OCI-LY7 (cell line): ENCODE data around the gene MATK. TPM values are rescaled to one million over a fixed set of nuclear protein-coding genes. Genes with fewer than 3 reads are reported as not detected.
"Not testable (repeated sequence)": the region's sequence is repeated elsewhere in the genome, so short reads cannot be mapped to it uniquely, and the experiment has no call there.

Experiments used
- BruUV-seq: library from RNA; stranded (reverse); fragments of 400-500 nt; replicated peaks from 2 replicates; lab custom pipeline; 2021; lab: Mats Ljungman, UMichigan
- CTCF ChIA-PET: fragments of 300-600 bp; sonication (Branson Sonifier 250); formaldehyde crosslinking; loops from one replicate; lab custom pipeline; 2022; ENCODE audit warnings: antibody characterized with exemption; ENCODE audit not compliant: unreplicated experiment; lab: Charles Lee
- POLR2A ChIA-PET: fragments of 300-600 bp; sonication (Branson Sonifier 250); formaldehyde crosslinking; loops from one replicate; lab custom pipeline; 2022; ENCODE audit warnings: antibody characterized with exemption; lab: Charles Lee
- DNase-seq: peaks from one replicate; pipeline ENCODE4 v3.0.0-alpha.2; 2015; ENCODE audit warnings: low spot score
- H2AFZ ChIP-seq: fragments of 200-600 bp; sonication (generic), shearing (Covaris generic); 2 replicates; pipeline ENCODE4 v1.6.1; 2014; ENCODE audit warnings: mild to moderate bottlenecking, antibody characterized with exemption, low read length, moderate library complexity
- H3K27ac ChIP-seq: fragments of 200-600 bp; sonication (generic); 2 replicates; pipeline ENCODE4 v1.5.1; 2014; ENCODE audit warnings: mixed run types, low read depth, mild to moderate bottlenecking, moderate library complexity, low read length, inconsistent platforms; ENCODE audit not compliant: poor library complexity, severe bottlenecking
- H3K36me3 ChIP-seq: fragments of 200-600 bp; sonication (generic); 2 replicates; pipeline ENCODE4 v1.6.1; 2014; ENCODE audit warnings: mild to moderate bottlenecking, antibody characterized with exemption, low read length, moderate library complexity, mixed read lengths; ENCODE audit not compliant: insufficient read depth
- H3K4me1 ChIP-seq: fragments of 200-600 bp; sonication (generic); 2 replicates; pipeline ENCODE4 v1.5.1; 2014; ENCODE audit warnings: mild to moderate bottlenecking, low read length; ENCODE audit not compliant: insufficient read depth, poor library complexity, severe bottlenecking
- H3K4me2 ChIP-seq: fragments of 200-600 bp; sonication (generic); 2 replicates; pipeline ENCODE4 v1.6.1; 2014; ENCODE audit warnings: mild to moderate bottlenecking, low read length
- H3K4me3 ChIP-seq: fragments of 200-600 bp; sonication (generic); 2 replicates; pipeline ENCODE4 v1.5.1; 2014; ENCODE audit warnings: mild to moderate bottlenecking, low read depth, low read length; ENCODE audit not compliant: poor library complexity, severe bottlenecking
- H3K79me2 ChIP-seq: fragments of 200-600 bp; sonication (generic); 2 replicates; pipeline ENCODE4 v1.6.1; 2016; ENCODE audit warnings: low read depth, mild to moderate bottlenecking, low read length, moderate library complexity, mixed read lengths; ENCODE audit not compliant: insufficient read depth
- H3K9me2 ChIP-seq: fragments of 200-600 bp; sonication (generic); 2 replicates; pipeline ENCODE4 v1.6.1; 2016; ENCODE audit warnings: mild to moderate bottlenecking, low read length, mixed read lengths; ENCODE audit not compliant: insufficient read depth
- H3K9me3 ChIP-seq: fragments of 200-600 bp; sonication (generic); 2 replicates; pipeline ENCODE4 v1.6.1; 2014; ENCODE audit warnings: mild to moderate bottlenecking, mixed run types, low read length, mixed read lengths
- H4K20me1 ChIP-seq: fragments of 200-600 bp; sonication (generic); 2 replicates; pipeline ENCODE4 v1.6.1; 2014; ENCODE audit warnings: mild to moderate bottlenecking, antibody characterized with exemption, low read length, moderate library complexity, mixed read lengths; ENCODE audit not compliant: insufficient read depth
- EZH2phosphoT487 ChIP-seq: fragments of 200-600 bp; sonication (generic); IDR thresholded peaks from 2 replicates; pipeline ENCODE4 v1.6.1; 2018; ENCODE audit warnings: low read depth, borderline replicate concordance, mild to moderate bottlenecking, mixed run types, antibody characterized with exemption, low read length, moderate library complexity, mixed read lengths
- intact Hi-C: fragments of 100-400 bp; cut with micrococcal nuclease; formaldehyde crosslinking; loops from one replicate; pipeline ENCODE4 v1.10.0; 2022; ENCODE audit not compliant: unreplicated experiment
- total RNA-seq, 2 experiments: library from RNA; depleted of rRNA in 1 of 2; stranded (reverse); fragments of >200 nt in 1 of 2; shearing (Covaris generic) in 1 of 2; gene quantifications; 2 replicates each; pipeline ENCODE4 v1.2.3, GENCODE V29; 2014 to 2022
- TF ChIP-seq, protein P1 (sequence below): fragments of 200-600 bp; sonication (generic); conservative IDR thresholded peaks from 2 replicates; pipeline ENCODE4 v1.5.1; 2014; ENCODE audit warnings: mild to moderate bottlenecking, antibody characterized with exemption, low read length, moderate library complexity, mixed read lengths

The MATK gene
- total RNA-seq, 2 experiments from 2014 or later, result not detected

DNA sequence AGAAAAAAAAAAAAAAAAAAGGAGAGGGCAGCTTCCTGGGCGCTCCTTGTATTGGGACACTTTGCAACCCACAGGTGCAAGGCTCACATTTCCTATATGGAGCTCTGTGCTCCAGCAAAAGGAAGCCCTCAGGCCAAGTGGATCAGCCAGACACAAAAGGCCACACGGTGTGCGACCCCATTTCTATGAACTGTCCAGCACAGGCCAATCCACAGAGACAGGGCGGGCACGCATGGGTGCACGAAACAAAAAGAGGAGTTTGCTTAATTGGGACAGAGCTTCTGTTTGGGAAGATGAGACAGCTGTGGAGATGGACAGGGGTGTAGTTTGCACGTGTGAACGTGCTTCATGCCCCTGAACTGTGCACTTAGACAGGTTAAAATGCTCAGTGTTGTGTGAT, 31.6 kb upstream of the MATK start:
- TF ChIP-seq, protein P1, sequence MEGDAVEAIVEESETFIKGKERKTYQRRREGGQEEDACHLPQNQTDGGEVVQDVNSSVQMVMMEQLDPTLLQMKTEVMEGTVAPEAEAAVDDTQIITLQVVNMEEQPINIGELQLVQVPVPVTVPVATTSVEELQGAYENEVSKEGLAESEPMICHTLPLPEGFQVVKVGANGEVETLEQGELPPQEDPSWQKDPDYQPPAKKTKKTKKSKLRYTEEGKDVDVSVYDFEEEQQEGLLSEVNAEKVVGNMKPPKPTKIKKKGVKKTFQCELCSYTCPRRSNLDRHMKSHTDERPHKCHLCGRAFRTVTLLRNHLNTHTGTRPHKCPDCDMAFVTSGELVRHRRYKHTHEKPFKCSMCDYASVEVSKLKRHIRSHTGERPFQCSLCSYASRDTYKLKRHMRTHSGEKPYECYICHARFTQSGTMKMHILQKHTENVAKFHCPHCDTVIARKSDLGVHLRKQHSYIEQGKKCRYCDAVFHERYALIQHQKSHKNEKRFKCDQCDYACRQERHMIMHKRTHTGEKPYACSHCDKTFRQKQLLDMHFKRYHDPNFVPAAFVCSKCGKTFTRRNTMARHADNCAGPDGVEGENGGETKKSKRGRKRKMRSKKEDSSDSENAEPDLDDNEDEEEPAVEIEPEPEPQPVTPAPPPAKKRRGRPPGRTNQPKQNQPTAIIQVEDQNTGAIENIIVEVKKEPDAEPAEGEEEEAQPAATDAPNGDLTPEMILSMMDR, result no peak
- TF ChIP-seq EZH2phosphoT487, result no peak
- POLR2A ChIA-PET, result interaction anchor here (0.6 kb wide), 1 partner anchor 261 kb away, joined by 3 read pairs; no protein-coding TSS in a partner anchor
- intact Hi-C loops, result no loop called here
- Histone ChIP-seq H3K9me3 (no peaks in the 10 kb centered on the region), H3K36me3 (no peaks in the 10 kb centered on the region), H3K4me1 (peaks cover 3% of the 10 kb centered on the region), H3K27ac (no peak overlapping the region), H2AFZ (no peak overlapping the region), H3K9me2 (no peaks in the 10 kb centered on the region), H4K20me1 (no peaks in the 10 kb centered on the region), H3K79me2 (no peaks in the 10 kb centered on the region), H3K4me2 (no peak overlapping the region), H3K4me3 (no peak overlapping the region)
- no TSS peak for BruUV-seq
- CTCF ChIA-PET, result no interaction called here
- no peak for DNase-seq

DNA sequence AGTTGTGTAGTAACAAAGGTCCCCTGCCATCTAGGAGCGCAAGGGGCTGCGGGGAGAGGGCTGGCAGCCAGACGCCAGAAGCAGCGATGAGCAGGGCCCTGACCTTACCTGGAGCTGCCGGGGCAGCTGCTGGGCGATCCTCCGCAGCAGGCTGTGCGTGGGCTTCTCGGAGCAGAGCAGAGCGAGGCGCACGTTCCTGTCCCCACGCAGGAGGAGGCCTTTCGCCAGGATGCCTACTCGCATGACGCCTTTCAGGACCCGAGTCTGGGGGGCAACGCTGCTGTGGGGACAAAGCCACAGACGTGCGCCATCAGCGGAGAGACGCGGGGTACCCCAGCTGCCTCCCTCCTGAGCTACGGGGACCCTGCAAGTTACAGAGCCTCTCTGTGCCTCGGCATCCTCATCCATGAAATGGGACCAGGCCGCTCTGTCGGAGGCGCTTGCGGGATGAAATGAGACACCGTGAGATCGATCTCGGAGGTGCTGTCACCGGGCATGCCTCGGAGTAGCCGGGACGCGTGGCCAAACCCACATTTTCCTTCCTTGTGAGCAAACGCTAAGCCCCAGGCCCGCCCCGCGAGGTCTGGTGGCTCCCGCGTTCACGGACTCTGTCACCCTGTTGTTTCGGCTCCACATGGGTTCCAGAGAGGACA, 30.5 kb upstream of the MATK start:
- DNase-seq, result no peak
- Histone ChIP-seq H3K79me2 (no peaks in the 10 kb centered on the region), H4K20me1 (no peaks in the 10 kb centered on the region), H3K9me2 (no peaks in the 10 kb centered on the region), H3K36me3 (no peaks in the 10 kb centered on the region), H3K4me2 (no peak overlapping the region), H2AFZ (no peak overlapping the region), H3K9me3 (no peaks in the 10 kb centered on the region), H3K27ac (no peak overlapping the region), H3K4me3 (no peak overlapping the region), H3K4me1 (peaks cover 11% of the 10 kb centered on the region)
- no peak for TF ChIP-seq EZH2phosphoT487
- TF ChIP-seq, protein P1, result no peak
- POLR2A ChIA-PET, result no interaction called here
- intact Hi-C loops, result no loop called here
- CTCF ChIA-PET, result no interaction called here
- no TSS peak for BruUV-seq

DNA sequence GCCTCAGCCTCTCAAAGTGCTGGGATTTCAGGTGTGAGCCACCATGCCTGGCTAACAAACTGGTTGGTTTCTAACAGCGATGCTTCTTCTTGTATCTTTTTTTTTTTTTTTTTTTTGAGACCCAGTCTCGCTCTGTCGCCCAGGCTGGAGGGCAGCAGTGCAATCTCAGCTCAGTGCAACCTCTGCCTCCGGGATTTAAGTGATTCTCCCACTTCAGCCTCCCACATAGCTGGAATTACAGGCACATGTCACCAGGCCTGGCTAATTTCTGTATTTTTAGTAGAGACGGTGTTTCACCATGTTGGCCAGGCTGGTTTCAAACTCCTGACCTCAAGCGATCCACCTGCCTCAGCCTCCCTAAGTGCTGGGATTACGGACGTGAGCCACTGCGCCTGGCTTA, 30.0 kb upstream of the MATK start:
- H3K9me3 ChIP-seq, CTCF ChIA-PET, H3K4me3 ChIP-seq, H3K36me3 ChIP-seq, DNase-seq, H3K27ac ChIP-seq, H3K9me2 ChIP-seq, H3K79me2 ChIP-seq, H3K4me2 ChIP-seq, H4K20me1 ChIP-seq, H2AFZ ChIP-seq, BruUV-seq, intact Hi-C loops: not testable (repeated sequence)
- peaks cover 11% of the 10 kb centered on the region for H3K4me1 ChIP-seq
- POLR2A ChIA-PET, result interaction anchor here (0.6 kb wide), 1 partner anchor 20 kb away, joined by 3 read pairs; no protein-coding TSS in a partner anchor
